LNCaP clone FGC (cell line): ENCODE data around the gene APOL4.

Experiments
- DNase-seq: peaks from one replicate; pipeline ENCODE4 v3.0.0-alpha.2; 2011; ENCODE audit warnings: low read depth
- H3K4me3 ChIP-seq: 2 replicates; pipeline ENCODE4 v1.5.1; 2011; ENCODE audit warnings: mild to moderate bottlenecking, low read depth, low read length, control low read depth
- CTCF ChIP-seq: IDR thresholded peaks from 2 replicates; pipeline ENCODE4 v1.5.1; 2012; ENCODE audit warnings: mild to moderate bottlenecking; ENCODE audit not compliant: control insufficient read depth, insufficient read depth; ENCODE audit errors: extremely low read depth

The APOL4 gene

GRCh38 chr22:36144886-36145541, 56.6 kb downstream of the APOL4 start:
- H3K4me3 ChIP-seq, result no peak overlapping the region
- TF ChIP-seq CTCF, result peak; percentile 77
- no peak for DNase-seq

DNA sequence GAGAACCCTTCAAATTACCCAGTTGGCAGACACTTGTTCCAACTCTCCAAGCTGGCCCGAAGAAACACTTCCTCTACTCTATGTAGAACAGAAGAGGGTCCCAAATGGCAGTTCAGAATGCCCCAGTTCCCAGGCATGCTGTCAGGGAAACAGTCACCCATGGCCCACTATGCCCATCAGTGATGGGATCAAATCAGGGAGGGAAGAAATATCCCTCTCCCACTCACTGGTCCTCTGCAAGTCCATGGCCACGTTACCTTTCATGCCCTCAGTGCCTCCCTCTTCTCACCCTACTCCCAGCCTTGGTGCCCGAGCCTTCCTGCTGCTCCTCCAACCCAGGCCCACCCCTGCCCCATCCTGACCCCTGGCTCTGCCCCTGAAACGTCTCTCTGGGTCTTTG, 57.7 kb downstream of the APOL4 start:
- TF ChIP-seq CTCF, result no peak
- no peak overlapping the region for H3K4me3 ChIP-seq
- DNase-seq, result no peak

- H3K4me3 ChIP-seq, result no peak overlapping the region
- TF ChIP-seq CTCF, result no peak
- DNase-seq, result no peak
These were observed 58.4 kb downstream of the APOL4 start for GRCh38 chr22:36143066-36143815.

GRCh38 chr22:36141481-36141880, 60.1 kb downstream of the APOL4 start:
- TF ChIP-seq CTCF, result no peak
- no peak for DNase-seq

More at GRCh38 chr22:36141481-36141880, 60.1 kb downstream of the APOL4 start:
- H3K4me3 ChIP-seq, result no peak overlapping the region
